ENCODE data around the gene NUDT8. TPM values are rescaled to one million over a fixed set of nuclear protein-coding genes. Genes with fewer than 3 reads are reported as not detected.

Gene NUDT8
- total RNA-seq, 1 donor from 2014 or later, result 5.8 TPM

DNA sequence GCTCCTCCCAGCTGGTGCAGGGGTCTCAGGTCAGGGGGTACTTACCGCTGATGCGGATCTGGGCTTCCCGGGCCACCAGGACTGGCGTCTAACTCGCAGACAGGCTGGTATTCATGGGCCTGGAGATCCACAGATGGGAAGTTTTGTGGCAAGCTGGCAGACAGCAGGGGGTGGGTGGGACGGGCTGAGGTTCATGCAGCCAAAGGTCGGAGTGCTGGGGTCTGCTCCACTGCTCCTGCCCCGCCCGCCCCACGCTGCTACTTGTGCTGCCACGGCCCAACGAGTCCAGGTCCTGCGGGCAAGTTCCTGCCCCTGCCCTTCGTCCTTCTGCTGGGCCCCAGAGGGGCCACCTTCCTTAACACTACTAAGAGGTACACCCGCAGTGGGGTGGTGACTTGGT is 17.7 kb upstream of the NUDT8 start:
- H3K9me3 Mint-ChIP-seq (ENCODE audit: unreplicated experiment), result peaks cover 2% of the 10 kb centered on the region
- no peak for DNase-seq
- TF ChIP-seq, protein P1, sequence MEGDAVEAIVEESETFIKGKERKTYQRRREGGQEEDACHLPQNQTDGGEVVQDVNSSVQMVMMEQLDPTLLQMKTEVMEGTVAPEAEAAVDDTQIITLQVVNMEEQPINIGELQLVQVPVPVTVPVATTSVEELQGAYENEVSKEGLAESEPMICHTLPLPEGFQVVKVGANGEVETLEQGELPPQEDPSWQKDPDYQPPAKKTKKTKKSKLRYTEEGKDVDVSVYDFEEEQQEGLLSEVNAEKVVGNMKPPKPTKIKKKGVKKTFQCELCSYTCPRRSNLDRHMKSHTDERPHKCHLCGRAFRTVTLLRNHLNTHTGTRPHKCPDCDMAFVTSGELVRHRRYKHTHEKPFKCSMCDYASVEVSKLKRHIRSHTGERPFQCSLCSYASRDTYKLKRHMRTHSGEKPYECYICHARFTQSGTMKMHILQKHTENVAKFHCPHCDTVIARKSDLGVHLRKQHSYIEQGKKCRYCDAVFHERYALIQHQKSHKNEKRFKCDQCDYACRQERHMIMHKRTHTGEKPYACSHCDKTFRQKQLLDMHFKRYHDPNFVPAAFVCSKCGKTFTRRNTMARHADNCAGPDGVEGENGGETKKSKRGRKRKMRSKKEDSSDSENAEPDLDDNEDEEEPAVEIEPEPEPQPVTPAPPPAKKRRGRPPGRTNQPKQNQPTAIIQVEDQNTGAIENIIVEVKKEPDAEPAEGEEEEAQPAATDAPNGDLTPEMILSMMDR (IDR thresholded peaks at IDR 0.05; ENCODE audit: partially characterized antibody, unreplicated experiment), result no peak
- H3K36me3 Mint-ChIP-seq (ENCODE audit: unreplicated experiment), result no peaks in the 10 kb centered on the region
- peaks cover 8% of the 10 kb centered on the region for H3K27me3 Mint-ChIP-seq (ENCODE audit: unreplicated experiment)
- H3K4me1 Mint-ChIP-seq (ENCODE audit: low read depth, unreplicated experiment), result peaks cover 3% of the 10 kb centered on the region
- no peak overlapping the region for H3K4me3 Mint-ChIP-seq (ENCODE audit: unreplicated experiment)
- no peak overlapping the region for H3K27ac Mint-ChIP-seq (ENCODE audit: unreplicated experiment)

DNA sequence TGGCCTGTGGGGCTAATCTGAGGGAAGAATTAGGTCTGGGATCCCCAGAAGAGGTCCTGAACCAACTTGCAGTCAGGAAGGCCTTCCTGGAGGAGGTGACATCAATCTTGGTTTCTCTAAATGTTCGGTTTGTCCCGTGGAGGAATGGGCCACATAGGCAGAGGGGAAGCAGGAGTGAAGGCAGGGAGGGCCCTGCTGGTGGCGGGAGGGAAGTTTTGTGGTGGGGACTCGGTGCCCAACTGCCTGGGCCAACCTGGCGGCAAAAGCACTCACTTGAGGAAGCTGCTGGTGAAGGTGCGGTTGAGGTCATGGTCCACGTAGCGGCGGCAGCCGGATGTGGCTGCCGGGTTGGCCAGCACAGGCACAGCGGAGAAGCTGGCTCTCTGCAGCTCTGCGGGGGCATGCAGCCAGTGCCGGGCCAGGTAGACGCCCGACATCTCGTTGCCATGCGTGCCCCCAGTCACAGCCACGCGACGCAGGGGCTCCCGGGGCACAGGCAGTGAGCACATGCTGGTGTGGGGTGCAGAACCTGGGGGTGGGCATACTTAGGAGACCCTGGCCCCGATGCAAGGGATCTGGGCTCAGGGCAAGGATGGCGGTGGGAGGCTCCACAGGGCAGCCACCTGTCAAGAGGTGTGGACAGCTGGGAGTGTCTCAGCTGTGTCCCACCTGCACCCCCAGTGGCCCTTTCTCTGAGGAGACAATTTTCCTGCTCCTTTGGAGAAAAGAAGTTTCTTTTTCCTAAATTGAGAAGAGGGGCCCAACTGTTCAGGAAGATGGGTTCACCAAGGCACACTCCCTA is 17.0 kb upstream of the NUDT8 start:
- no peak overlapping the region for H3K27ac Mint-ChIP-seq (ENCODE audit: unreplicated experiment)
- no peak overlapping the region for H3K4me3 Mint-ChIP-seq (ENCODE audit: unreplicated experiment)
- peaks cover 3% of the 10 kb centered on the region for H3K4me1 Mint-ChIP-seq (ENCODE audit: low read depth, unreplicated experiment)
- H3K27me3 Mint-ChIP-seq (ENCODE audit: unreplicated experiment), result peaks cover 10% of the 10 kb centered on the region
- H3K9me3 Mint-ChIP-seq (ENCODE audit: unreplicated experiment), result peaks cover 4% of the 10 kb centered on the region
- no peak for DNase-seq
- no peaks in the 10 kb centered on the region for H3K36me3 Mint-ChIP-seq (ENCODE audit: unreplicated experiment)
- TF ChIP-seq, protein P1 (IDR thresholded peaks at IDR 0.05; ENCODE audit: partially characterized antibody, unreplicated experiment), result no peak

DNA sequence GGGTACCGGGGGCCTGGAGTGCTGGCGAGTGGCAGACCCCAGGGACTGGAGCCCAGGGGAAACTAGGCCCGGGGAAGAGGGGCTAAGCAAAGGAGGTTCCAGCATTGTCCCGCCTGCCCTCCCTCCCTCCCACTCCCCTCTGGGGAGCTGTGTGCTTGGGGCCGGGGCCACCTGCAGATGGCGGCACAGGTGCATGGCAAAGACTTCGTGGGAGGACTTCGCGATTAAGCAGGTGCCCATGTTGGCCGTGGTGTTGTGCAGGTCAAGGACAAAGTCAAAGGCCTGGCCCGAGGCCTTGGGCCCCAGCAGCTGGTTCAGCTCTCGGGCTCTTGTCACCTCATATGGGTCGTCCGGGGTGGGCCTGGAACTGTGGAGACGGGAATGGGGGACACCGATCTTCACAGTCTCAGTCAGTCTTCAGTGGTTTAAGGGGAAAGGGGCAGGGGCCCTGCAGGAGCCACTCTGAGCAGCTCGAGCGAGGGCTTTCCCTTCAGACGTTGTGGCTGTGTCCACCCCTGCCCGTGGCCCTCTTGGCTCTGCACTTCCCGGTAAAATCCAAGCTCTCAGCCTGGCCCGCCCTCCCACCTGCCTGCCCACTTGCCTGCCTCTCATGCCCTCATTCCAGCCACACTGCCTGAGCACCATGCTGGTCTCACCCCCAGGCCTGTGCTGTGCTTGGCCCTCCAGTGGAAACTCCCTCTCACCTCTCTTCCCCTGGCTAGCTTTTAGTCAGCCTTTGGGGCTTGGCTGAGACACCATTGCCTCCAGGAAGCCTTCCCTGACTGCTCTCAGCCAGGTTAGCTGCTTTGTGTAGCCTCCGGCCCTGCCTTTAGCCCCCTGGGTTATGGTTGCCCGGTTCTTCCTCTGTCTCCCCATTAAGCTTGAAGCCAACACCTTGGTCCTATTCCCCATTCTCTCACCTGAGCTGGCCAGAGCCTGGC is 16.1 kb upstream of the NUDT8 start:
- peaks cover 4% of the 10 kb centered on the region for H3K9me3 Mint-ChIP-seq (ENCODE audit: unreplicated experiment)
- H3K27ac Mint-ChIP-seq (ENCODE audit: unreplicated experiment), result no peak overlapping the region
- TF ChIP-seq, protein P1 (IDR thresholded peaks at IDR 0.05; ENCODE audit: partially characterized antibody, unreplicated experiment), result no peak
- DNase-seq, result no peak
- no peak overlapping the region for H3K4me3 Mint-ChIP-seq (ENCODE audit: unreplicated experiment)
- peaks cover 3% of the 10 kb centered on the region for H3K4me1 Mint-ChIP-seq (ENCODE audit: low read depth, unreplicated experiment)
- no peaks in the 10 kb centered on the region for H3K36me3 Mint-ChIP-seq (ENCODE audit: unreplicated experiment)
- peaks cover 12% of the 10 kb centered on the region for H3K27me3 Mint-ChIP-seq (ENCODE audit: unreplicated experiment)

DNA sequence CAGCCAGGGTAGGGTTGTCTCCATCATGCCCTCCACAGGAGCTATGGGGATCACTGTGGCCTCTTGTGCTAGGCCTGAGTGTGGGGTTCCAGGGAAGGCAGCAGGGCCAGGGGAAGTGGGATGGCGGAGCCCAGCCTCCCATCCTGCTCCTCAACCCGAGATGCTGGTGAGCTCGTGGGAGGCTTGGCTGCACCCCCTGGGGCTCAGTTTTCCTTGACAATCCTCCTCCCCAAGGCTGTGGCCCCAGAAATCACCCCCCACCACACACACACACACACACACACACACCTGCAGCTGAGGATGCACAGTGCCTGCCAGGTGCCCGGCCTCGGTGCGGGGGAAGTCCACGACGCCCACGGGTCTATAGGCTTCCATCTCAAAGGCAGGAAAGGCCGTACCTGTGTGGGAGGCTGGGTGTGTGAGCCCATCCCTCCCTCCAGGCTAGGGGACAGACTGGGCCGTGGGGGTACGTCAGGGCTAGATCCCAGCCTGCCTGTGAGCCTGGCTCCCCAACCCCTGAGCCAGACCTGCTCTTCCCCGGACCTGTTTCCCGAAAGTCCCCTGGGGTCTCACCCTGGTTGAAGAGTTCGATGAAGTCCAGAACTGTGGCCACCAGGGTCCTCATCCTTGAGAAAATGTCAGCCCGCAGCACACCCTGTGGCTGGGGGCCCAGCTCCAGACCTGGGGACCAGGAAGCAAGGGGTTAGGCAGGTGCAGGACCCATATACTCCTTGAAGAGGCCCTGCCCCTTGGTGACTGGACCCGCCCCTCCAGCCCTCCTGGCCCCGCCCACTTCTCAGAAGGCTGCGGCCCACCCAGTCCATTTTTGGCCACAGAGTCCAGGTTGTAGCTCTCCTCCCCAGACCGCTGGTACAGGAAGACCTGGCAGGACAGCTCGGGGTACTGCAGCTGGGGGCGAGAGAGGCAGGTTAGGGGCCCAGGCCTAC is 15.0 kb upstream of the NUDT8 start:
- DNase-seq, result no peak
- H3K9me3 Mint-ChIP-seq (ENCODE audit: unreplicated experiment), result peaks cover 4% of the 10 kb centered on the region
- peaks cover 9% of the 10 kb centered on the region for H3K27me3 Mint-ChIP-seq (ENCODE audit: unreplicated experiment)
- no peak overlapping the region for H3K4me3 Mint-ChIP-seq (ENCODE audit: unreplicated experiment)
- H3K36me3 Mint-ChIP-seq (ENCODE audit: unreplicated experiment), result no peaks in the 10 kb centered on the region
- peaks cover 3% of the 10 kb centered on the region for H3K4me1 Mint-ChIP-seq (ENCODE audit: low read depth, unreplicated experiment)
- TF ChIP-seq, protein P1 (IDR thresholded peaks at IDR 0.05; ENCODE audit: partially characterized antibody, unreplicated experiment), result no peak
- no peak overlapping the region for H3K27ac Mint-ChIP-seq (ENCODE audit: unreplicated experiment)
